ENCODE data around the gene KCTD12.
"Not testable (repeated sequence)": the region's sequence is repeated elsewhere in the genome, so short reads cannot be mapped to it uniquely, and the experiment has no call there.

KCTD12 gene

GRCh38 chr13:76912476-76912875 lies 26.3 kb upstream of the KCTD12 start:
- Histone ChIP-seq H4K20me1 (ENCODE audit: insufficient read depth, low read length) (no peaks in the 10 kb centered on the region), H3K9me3 (ENCODE audit: insufficient read depth, low read length) (no peaks in the 10 kb centered on the region), H3K36me3 (replicated peaks; ENCODE audit: low read depth, low read length) (no peaks in the 10 kb centered on the region), H2AFZ (ENCODE audit: low read depth, low read length) (no peak overlapping the region), H3K9ac (ENCODE audit: low read length) (no peak overlapping the region), H3K27me3 (ENCODE audit: low read depth, low read length) (no peaks in the 10 kb centered on the region), H3K4me2 (ENCODE audit: low read length) (no peak overlapping the region), H3K4me1 (ENCODE audit: low read length) (no peaks in the 10 kb centered on the region), H3K4me3 (ENCODE audit: low read length) (no peak overlapping the region), H3K27ac (ENCODE audit: low read length) (no peak overlapping the region), H3K79me2 (ENCODE audit: low read length) (no peaks in the 10 kb centered on the region)
- TF ChIP-seq, protein P1, sequence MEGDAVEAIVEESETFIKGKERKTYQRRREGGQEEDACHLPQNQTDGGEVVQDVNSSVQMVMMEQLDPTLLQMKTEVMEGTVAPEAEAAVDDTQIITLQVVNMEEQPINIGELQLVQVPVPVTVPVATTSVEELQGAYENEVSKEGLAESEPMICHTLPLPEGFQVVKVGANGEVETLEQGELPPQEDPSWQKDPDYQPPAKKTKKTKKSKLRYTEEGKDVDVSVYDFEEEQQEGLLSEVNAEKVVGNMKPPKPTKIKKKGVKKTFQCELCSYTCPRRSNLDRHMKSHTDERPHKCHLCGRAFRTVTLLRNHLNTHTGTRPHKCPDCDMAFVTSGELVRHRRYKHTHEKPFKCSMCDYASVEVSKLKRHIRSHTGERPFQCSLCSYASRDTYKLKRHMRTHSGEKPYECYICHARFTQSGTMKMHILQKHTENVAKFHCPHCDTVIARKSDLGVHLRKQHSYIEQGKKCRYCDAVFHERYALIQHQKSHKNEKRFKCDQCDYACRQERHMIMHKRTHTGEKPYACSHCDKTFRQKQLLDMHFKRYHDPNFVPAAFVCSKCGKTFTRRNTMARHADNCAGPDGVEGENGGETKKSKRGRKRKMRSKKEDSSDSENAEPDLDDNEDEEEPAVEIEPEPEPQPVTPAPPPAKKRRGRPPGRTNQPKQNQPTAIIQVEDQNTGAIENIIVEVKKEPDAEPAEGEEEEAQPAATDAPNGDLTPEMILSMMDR (IDR thresholded peaks at IDR 0.05; ENCODE audit: low read depth, low read length) = no peak
- TF ChIP-seq EZH2phosphoT487 (IDR thresholded peaks at IDR 0.05; ENCODE audit: low read depth) = no peak

DNA sequence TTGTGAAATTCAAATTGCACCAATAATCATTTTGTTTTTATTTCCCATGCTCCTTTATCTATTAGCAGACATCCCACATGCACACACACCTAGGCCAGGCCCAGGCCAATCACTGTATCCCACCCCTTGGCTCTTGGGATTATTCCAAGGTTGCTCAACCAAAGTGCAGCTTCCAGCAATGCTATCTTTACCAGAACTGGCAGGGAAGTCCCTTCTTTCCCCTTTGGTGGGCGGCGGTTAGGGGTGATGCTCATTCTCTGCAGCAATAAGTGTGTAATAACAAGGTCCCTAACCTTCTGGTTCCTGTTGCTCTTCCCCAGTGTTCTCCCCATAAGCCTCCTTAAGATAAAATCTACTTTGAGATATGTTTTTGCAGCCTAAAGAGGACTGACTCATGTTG lies 18.3 kb upstream of the KCTD12 start:
- peaks cover 53% of the 10 kb centered on the region for H3K27me3 ChIP-seq (ENCODE audit: low read depth, low read length)

DNA sequence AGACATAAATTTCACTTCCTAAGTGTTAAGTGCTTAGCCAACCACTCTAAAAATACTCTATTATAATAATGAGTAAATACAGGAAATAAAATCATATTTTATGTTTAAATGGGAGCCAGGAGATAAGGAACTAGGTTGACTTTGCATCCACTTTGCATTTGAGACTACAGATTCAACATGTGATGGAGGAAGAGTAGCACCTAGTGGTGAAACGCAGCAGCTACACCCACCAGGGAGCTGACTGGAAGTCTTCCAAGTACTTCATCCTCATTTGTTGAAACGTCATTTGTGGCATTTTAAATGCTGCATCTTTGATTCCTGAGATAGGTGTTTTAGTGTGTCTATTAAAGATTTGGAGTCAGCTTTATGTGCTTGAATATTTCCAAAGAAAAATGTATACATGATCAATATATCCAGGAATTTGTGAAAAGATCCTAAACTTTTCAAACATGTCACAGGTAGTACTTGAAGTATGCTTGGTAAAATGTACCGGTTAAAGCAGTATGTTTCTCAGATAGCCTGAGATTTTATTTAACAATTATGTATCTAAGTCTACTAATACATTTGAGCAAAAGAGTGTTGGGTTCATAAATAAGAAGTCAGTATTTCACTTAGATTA lies 17.4 kb upstream of the KCTD12 start:
- Histone ChIP-seq H3K9me3 (ENCODE audit: insufficient read depth, low read length) (no peaks in the 10 kb centered on the region), H3K4me3 (ENCODE audit: low read length) (no peak overlapping the region), H3K9ac (ENCODE audit: low read length) (no peak overlapping the region), H3K4me2 (ENCODE audit: low read length) (peak overlapping the region; percentile 3; the same call in 1 of the 2 replicates), H3K4me1 (ENCODE audit: low read length) (no peaks in the 10 kb centered on the region), H3K79me2 (ENCODE audit: low read length) (no peaks in the 10 kb centered on the region), H4K20me1 (ENCODE audit: insufficient read depth, low read length) (no peaks in the 10 kb centered on the region), H3K27ac (ENCODE audit: low read length) (no peak overlapping the region), H3K36me3 (replicated peaks; ENCODE audit: low read depth, low read length) (no peaks in the 10 kb centered on the region), H2AFZ (ENCODE audit: low read depth, low read length) (no peak overlapping the region), H3K27me3 (ENCODE audit: low read depth, low read length) (peaks cover 53% of the 10 kb centered on the region)
- TF ChIP-seq, protein P1 (IDR thresholded peaks at IDR 0.05; ENCODE audit: low read depth, low read length) = peak; percentile 99
- no peak for TF ChIP-seq EZH2phosphoT487 (IDR thresholded peaks at IDR 0.05; ENCODE audit: low read depth)

More for the DNA sequence above, 18.3 kb upstream of the KCTD12 start:
- Histone ChIP-seq H3K9ac (ENCODE audit: low read length) (no peak overlapping the region), H3K9me3 (ENCODE audit: insufficient read depth, low read length) (no peaks in the 10 kb centered on the region), H3K27ac (ENCODE audit: low read length) (no peak overlapping the region), H3K4me1 (ENCODE audit: low read length) (no peaks in the 10 kb centered on the region), H4K20me1 (ENCODE audit: insufficient read depth, low read length) (no peaks in the 10 kb centered on the region), H2AFZ (ENCODE audit: low read depth, low read length) (no peak overlapping the region), H3K36me3 (replicated peaks; ENCODE audit: low read depth, low read length) (no peaks in the 10 kb centered on the region), H3K4me3 (ENCODE audit: low read length) (no peak overlapping the region), H3K4me2 (ENCODE audit: low read length) (no peak overlapping the region), H3K79me2 (ENCODE audit: low read length) (no peaks in the 10 kb centered on the region)
- no peak for TF ChIP-seq EZH2phosphoT487 (IDR thresholded peaks at IDR 0.05; ENCODE audit: low read depth)
- TF ChIP-seq, protein P1 (IDR thresholded peaks at IDR 0.05; ENCODE audit: low read depth, low read length) = no peak

GRCh38 chr13:76899066-76899465 lies 12.9 kb upstream of the KCTD12 start:
- H3K9me3 ChIP-seq (ENCODE audit: insufficient read depth, low read length); H3K79me2 ChIP-seq (ENCODE audit: low read length); H4K20me1 ChIP-seq (ENCODE audit: insufficient read depth, low read length); H2AFZ ChIP-seq (ENCODE audit: low read depth, low read length); H3K4me1 ChIP-seq (ENCODE audit: low read length); H3K4me3 ChIP-seq (ENCODE audit: low read length); H3K36me3 ChIP-seq (replicated peaks; ENCODE audit: low read depth, low read length); H3K4me2 ChIP-seq (ENCODE audit: low read length); H3K27ac ChIP-seq (ENCODE audit: low read length); H3K9ac ChIP-seq (ENCODE audit: low read length): not testable (repeated sequence)
- H3K27me3 ChIP-seq (ENCODE audit: low read depth, low read length) = peaks cover 28% of the 10 kb centered on the region

- H3K9me3 ChIP-seq (ENCODE audit: insufficient read depth, low read length); H3K4me3 ChIP-seq (ENCODE audit: low read length); H3K9ac ChIP-seq (ENCODE audit: low read length); H3K4me1 ChIP-seq (ENCODE audit: low read length); H4K20me1 ChIP-seq (ENCODE audit: insufficient read depth, low read length); H2AFZ ChIP-seq (ENCODE audit: low read depth, low read length); H3K36me3 ChIP-seq (replicated peaks; ENCODE audit: low read depth, low read length); H3K79me2 ChIP-seq (ENCODE audit: low read length); H3K27ac ChIP-seq (ENCODE audit: low read length); H3K4me2 ChIP-seq (ENCODE audit: low read length): not testable (repeated sequence)
- peaks cover 22% of the 10 kb centered on the region for H3K27me3 ChIP-seq (ENCODE audit: low read depth, low read length)
Measured at GRCh38 chr13:76897171-76897570, 11.0 kb upstream of the KCTD12 start.
